GM21576 (cell line): ENCODE measurements around the gene FAM107B.

Experiments
- ATAC-seq: cut with Tn5 transposase; IDR thresholded peaks from one replicate; pipeline ENCODE4 v1.9.1; 2021; ENCODE audit warnings: mild to moderate bottlenecking, moderate library complexity; ENCODE audit not compliant: unreplicated experiment

The FAM107B gene

DNA sequence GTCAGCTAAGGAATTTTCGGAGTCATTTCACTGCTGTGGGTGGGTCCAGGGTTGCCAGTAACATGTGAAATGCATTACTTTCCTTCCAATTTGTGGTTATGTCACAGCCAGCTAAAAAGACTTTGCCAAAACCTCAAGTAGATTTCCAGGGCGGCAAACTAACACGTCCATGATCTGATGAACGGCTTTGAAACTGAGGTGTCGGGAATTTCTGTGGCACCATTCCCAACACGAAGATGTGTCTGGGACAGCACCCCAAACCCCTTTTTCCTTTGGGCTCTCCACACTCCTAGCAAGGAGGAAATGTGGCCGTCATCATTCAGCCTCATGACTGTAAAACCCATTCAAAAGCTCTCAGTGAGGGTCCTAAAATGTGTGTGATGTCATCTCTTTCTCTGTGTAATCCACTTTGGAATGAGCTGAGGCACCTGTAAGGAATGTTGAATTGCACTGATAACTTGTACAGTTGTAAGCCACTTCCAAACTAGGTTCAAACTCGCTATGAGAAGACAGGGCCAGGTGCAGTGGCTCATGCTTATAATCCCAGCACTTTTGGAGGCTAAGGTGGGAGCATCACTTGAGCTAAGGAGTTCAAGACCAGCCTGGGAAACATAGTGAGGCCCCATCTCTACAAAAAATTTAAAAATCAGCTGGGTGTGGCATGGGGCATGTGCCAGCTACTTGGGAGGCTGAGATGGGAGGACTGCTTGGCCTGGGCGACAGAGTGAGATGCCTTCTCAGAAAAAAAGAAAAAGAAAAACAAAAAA, 297.9 kb downstream of the FAM107B start:
- ATAC-seq = no peak

DNA sequence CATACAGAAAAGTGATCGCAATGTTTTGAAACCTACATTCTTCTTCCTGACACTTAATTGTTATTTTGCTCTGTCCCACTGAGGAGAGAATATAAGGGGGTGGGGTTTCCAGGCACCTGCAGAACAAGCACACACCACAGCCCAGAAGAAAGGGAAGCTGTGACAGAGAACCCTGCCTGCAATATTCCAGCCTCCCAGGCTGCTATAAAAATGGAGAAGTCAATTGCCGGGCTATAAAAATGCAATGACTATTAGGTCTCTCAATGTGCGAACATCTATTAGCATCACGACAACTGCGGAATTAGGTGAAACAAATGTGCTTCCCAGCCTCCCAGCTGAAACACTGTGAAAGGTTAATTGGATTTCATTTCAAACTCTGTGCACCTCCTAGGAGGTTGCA, 298.7 kb downstream of the FAM107B start:
- no peak for ATAC-seq

DNA sequence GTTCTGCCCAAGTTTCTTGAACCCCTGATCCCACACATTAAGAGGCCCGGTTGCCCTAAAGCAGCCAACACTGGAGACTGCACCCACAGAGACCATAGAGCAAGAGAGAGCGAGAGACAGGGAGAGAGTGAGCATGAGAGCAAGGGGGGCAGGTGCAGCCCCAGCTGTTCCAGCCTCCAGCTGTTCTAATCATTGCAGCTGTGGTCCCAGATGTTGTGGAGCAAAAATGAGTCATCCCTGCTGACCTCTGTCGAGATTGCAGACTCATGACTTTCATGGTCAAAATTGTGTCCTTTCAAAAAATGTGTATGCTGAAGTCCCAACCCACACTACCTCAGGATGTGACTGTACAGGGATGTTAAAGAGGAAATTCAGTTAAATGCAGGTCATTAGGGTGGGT, 300.0 kb downstream of the FAM107B start:
- no peak for ATAC-seq

DNA sequence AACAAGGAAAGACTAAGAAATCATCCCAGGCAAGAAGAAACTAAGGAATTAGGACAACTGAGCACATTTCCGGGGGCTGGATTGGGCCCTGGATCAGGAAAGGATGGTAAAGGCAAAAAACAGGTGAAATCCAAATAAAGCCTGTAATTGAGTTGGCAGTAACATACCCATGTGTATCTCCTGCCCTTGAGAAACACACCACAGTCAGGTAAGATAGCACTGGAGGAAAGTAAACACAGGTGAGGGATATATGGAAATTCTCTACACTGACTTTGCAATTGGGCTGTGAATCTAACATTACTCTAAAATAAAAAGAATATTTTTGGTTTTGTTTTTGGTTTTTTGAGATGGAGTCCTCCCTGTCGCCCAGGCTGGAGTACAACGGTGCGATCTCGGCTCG, 303.8 kb downstream of the FAM107B start:
- ATAC-seq = no peak

DNA sequence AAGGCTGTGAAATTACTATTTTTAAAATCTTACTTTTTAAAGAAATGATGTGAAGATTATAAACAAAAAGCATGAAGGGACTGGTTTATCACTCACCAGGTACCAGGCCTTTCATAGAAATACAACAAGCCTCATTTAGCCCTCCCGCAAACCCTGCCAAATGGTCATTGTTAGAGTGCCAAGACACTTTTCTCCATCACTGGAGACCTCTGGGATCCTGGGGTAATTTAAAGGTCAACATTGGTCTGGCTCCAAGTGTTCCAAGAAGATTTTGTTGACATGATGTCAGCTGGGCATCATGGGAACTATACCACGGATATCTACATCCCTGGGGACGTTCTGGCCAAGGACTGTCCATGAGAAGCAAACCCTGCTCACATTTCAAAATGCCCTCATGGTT, 306.0 kb downstream of the FAM107B start:
- ATAC-seq = no peak
